Medulla oblongata (tissue), 1 donor: ENCODE results near the gene VTN.
A peak's percentile ranks its signal among the peaks of the same experiment; 100 is the strongest.
"Not testable (repeated sequence)": the region's sequence is repeated elsewhere in the genome, so short reads cannot be mapped to it uniquely, and the experiment has no call there.

Experiments used
- DNase-seq: peaks from one replicate; pipeline ENCODE4 v3.0.0-alpha.2; 2015; ENCODE audit errors: extremely low spot score

VTN gene

GRCh38 chr17:28342313-28342712 lies 27.8 kb downstream of the VTN start:
- no peak for DNase-seq

- no peak for DNase-seq
These were observed 28.6 kb downstream of the VTN start for GRCh38 chr17:28341516-28341915.

DNA sequence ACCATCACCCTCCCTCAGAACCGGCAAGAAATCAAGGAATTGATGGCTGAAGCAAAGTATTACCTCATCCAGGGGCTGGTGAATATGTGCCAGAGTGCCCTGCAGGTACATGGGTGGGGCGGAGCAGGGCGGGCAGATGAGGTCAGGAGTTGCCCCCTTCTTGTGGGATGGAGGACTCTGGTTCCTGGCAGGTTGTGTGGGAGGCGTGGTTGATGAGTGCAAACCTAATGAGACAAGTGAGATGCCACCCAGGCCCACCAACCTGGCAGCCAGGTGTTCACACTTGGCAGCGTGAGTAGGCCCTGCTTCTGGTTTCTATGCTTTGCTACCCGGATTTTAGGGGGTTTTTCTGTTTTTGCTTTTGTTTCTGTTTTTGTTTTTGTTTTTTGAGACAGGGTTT lies 29.7 kb downstream of the VTN start:
- no peak for DNase-seq

- no peak for DNase-seq
These were observed 30.7 kb downstream of the VTN start for GRCh38 chr17:28339431-28339830.

DNA sequence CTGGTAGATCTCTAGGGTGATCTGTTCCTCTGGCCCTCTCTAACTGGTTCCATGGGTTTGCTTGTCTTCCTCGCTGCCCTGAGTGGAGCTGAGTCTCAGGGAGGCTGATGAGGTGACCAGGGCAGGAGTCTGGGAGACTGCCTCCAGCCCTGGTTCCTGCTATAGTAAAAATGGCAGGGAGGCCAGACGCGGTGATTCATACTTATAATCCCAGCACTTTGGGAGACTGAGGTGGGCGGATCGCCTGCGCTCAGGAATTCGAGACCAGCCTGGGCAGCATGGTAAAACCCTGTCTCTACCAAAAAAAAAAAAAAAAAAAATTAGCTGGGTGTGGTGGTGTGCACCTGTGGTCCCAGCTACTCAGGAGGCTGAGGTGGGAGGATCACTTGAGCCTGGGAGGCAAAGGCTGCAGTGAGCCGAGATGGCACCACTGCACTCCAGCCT lies 31.3 kb downstream of the VTN start:
- DNase-seq, result not testable (repeated sequence)

DNA sequence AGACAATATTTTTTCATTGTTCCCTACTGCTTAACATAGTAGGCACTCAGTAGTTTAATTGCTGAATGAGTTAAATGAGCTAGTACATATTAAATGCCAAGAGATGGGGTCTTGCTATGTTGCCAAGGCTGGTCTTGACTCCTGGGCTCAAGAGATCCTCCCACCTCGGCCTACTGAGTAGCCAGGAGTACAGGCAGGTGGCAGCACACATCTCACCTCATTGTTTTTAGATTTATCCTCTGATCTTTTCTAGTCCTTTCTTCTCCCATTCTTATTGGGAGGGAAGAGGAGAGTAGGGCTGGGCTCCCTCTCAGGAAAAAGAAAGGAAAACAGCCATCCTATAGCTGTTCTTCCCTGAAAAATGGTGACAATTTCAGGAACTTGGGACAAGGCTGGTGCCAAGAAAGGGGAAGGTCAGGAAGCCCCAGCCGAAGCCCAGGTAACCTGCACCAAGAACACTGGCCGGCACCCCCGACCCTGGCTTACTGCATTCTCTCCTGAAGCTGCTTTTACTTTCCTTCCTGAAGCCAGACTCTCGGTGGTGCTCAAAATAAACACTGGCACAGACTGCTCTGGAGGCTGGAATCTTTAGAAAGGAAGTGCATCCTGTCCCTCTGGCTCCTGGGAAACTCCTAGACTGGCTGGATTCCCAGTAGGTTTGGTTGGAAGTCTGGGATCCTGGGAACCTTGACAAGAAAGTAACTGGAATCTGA lies 31.9 kb downstream of the VTN start:
- no peak for DNase-seq

DNA sequence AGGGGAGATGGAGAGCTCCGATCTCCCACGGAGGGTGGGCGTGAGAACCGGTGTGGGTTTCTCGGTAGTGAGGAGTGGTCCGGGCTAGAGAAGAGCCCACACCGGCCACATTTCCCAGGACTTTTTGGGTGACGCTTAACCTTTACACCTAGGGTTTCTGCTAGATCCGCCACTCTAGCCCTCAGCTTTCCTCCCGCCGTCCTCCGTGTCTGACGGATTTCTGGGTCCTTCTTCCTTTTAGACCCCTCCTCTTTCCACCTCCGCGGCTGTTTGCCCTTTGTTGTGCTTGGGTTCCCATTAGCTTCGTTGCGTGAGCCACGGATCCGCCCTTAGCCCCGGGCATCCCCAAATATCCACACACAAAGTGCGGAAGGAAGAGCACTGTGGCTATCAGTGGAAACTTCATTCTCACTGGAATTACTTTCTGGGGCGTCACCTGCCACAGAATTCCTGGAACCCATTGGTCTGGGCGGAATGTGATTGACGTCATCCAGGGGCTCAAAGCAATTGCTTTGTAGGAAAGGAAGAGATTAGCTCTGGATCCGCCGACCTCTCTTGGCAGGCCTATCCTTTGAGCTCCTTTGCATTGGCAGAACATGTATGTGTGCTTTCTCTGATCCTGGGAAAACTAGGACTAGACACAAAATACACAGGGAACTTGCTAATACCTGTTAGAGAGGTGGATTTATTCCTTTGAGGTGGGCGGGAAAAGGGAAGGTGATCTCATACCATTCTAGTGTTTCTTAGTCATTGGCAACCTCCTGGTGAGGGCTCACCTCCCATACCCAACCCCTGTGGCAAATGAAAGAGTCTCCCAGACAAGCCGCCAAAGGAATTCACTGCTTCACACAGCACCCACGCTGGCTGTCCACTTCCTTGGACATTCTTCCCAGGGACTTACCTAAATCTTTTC lies 33.9 kb downstream of the VTN start:
- peak; percentile 36 for DNase-seq

DNA sequence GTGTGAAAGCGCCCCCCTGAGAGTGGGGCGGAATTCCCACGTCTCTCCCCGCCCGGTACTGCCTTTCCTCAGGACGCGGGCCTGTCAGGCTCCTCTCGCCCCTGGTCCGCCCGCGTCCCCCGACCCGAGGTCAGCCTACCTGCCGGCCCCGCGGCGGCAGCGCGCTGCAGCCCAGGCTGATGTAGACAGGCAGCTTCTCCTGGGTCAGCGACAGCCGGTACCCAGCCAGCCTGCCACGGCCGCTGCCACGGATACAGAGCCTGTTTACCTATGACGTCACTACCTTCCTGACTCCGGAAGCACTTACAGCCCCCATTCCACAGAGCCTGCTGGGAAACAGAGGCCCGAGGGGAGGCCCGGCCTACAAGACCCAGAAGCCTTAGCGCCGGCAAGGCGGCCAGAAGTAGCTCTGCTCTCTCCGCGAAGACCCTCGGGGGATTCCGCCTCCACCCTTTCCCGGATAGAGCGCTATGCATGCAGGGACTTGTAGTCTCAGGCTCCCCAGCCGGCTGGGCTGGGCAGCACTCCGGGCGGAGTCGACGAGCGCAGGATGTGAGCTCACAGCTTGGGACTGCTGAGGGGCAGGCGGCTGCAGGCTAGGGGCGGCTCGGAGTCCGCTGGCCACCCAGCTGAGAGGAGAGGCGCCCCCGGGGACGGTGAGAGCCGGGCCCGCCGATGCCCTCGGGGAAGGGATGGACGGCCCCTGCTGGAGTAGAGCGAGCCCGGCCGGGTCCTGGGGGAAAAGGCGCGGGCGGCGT lies 34.7 kb downstream of the VTN start, which contains the start of the genes IFT20 and TNFAIP1:
Gene IFT20, minus strand, starts transcription at position 272 of the 758 bp plus-strand sequence. CDS start 3,487 bp downstream, outside the sequence.
Gene TNFAIP1, plus strand, starts transcription at position 561 of the 758 bp plus-strand sequence. CDS start 3,761 bp downstream, outside the sequence.
- DNase-seq, result peak; percentile 100

- DNase-seq, result no peak
These were observed 35.4 kb downstream of the VTN start for GRCh38 chr17:28334666-28335200.

DNA sequence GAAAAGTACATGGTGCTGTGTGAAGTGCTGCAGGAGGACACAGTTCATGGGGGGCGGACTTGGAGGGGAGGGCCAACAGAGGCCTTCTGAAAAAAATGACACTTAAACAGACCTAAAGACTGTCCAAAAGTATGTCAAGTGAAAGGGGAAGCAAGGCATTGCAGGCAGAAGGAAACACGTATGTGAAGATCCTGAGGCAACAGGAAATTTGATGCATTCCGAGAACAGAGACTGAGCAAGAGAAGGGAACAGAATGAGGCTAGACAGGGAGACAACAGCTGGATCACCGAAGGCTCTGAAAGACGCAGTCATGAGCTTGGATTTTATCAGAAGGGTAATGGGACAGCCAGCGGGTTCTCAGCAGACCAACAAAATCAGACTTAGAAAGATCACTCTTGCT lies 35.9 kb downstream of the VTN start:
- DNase-seq, result peak; percentile 15

GRCh38 chr17:28333083-28333746 lies 36.9 kb downstream of the VTN start:
- DNase-seq, result no peak

DNA sequence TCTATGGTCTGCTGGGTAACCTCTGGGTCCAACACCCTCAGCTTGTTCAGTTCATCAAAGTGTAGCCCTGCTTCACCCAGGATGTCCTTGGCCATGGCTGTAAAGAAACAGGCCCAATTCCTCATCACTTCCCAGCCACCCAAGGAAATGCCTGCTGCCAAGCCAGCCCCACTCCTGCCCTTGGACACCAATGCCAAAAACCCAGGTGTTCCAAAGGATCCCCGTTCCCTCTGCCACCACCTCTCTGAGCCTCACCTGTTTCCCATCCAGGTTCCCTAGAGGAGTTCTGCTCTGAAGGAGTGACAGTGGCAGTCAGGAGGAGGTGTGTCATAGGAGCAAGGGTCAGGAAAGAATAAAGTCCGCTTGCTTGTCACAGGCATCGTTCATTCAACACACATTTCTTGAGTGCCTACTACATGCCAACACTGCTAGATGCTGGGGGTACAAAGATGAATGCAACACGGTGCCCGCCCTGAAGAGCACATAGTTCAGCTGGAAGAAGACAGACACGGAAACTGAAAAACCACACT lies 38.2 kb downstream of the VTN start:
- DNase-seq, result no peak

GRCh38 chr17:28330671-28331070 lies 39.4 kb downstream of the VTN start:
- DNase-seq, result no peak

GRCh38 chr17:28328325-28328724 lies 41.8 kb downstream of the VTN start:
- no peak for DNase-seq

DNA sequence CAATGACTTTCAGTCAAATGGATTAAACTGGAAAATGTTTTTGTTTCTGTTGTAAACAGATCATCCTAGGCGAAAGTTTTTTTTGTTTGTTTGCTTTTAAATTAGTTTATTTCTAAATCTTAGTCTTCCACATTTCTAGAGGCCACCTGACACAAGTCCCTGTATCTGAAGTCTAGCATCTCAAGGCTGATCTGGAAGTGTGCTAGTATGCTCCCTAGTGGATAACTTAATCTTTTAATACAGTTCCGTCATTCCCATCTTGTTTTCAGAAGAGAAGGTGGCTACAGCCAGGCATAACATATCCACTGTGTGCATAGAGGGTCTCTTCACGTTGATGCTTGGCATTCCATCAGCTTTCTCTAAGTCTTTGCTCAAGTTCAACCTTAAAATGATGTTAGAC lies 42.4 kb downstream of the VTN start:
- DNase-seq, result no peak

DNA sequence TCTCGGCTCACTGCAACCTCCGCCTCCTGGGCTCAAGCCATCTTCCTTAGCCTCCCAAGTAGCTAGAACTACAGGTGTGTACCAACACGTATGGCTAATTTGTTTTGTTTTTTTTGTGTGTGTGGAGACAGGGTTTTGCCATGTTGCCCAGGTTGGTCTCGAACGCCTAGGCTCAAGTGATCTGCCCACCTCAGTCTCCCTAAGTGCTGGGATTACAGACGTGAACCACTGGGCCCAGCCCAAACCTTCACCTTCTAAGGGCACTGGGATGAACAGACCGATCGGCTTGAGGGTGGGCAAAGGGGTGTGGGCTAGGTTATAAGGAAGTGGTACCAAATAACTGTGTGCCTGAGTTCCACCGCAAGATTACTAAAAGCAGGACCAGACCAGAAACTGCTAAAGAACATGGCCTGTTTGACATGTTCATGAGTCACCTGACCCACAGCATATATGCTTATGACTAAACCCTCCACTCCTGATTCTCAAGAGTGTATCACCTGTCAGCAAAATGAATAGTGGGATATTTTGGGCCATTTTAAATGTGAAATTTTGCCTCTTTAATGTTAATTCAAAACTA lies 43.0 kb downstream of the VTN start:
- DNase-seq, result no peak

DNA sequence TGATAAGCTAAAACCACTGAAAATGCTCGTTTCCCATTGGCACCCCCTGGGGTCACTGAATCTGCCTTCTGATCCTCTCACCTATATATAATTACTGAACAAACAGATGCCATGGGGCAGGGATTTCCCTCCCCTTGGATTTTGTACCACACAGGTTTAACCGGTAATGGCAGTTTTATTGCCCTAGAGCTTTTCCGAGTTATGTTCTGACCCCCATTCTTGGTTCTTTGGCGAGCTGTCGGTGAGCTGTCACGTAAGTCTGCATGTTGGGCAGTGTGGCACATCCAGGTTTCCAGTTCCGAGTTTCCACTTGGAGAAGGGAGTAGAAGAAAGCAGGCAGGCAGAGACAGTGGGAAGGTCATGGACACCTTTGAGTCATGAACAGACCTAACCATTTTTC lies 44.0 kb downstream of the VTN start:
- DNase-seq, result no peak

DNA sequence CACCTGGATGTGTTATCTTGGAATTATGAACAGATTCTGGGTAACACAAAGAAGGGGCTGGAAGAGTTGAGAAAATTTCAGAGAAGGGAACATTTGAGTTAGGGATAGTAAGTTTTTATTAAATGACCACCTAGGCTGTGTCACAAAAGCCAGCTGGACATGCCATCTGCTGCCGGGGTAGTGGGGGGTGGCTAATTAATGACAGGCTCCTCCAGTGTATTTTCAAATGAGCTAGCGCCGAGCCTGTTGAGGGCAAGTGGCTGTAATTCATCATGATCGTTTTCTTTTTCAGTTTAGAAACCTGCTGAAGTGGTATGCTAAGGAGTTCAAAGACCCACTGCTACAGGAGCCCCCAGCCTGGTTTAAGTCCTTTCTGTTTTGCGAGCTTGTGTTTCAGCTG lies 44.9 kb downstream of the VTN start:
- DNase-seq, result no peak

GRCh38 chr17:28324781-28325180 lies 45.3 kb downstream of the VTN start:
- DNase-seq, result peak; percentile 10

DNA sequence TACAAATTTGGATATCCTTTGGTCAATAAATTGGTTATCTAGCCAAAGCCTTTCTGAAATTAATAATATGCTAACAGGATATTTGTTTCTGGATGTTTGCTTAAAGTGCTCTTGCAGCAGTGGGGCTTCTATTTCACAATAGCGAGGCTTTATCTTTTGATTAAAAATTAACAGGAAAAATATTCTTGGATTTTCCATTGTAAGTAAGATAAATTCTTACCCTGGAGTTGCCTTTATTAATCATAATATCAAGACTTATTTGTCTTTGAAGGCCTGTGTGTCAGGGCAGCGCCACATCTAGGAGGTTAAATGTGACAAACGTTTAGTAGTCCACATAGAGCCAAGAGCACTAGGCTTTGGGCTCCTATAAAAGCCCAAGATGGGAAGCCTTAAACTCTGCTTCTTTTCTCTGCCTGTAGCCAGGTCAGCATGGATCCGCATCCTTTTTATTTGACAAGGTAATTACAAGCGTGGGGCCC lies 45.8 kb downstream of the VTN start:
- DNase-seq, result no peak
